Measurements from ENCODE around the gene NUCB1.

Gene NUCB1

GRCh38 chr19:48935864-48936263 lies 35.8 kb downstream of the NUCB1 start:
- no peak for DNase-seq (ENCODE audit: low read depth in 2 of 2)

- no peak for DNase-seq (ENCODE audit: low read depth in 2 of 2)
Measured at GRCh38 chr19:48938256-48938655, 38.1 kb downstream of the NUCB1 start.

DNA sequence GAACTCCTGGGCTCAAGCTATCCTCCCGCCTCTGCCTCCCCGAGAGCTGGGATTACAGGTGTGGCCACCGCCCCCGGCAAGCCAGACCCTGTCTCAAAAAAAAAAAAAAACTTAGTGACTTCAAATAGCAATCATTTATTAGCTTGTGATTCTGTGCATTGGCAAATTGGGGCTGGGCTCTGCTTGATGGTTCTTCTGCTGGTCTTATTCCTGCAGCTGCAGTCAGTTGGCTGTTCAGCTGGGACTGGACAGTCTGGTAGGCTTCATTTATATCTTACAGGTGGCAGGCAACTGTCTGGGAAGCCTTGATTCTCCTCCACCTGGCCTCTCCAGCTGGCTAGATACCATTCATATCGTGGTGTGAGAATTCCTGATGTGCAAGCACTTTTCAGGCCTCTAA lies 40.8 kb downstream of the NUCB1 start:
- no peak for DNase-seq (ENCODE audit: low read depth in 2 of 2)

DNA sequence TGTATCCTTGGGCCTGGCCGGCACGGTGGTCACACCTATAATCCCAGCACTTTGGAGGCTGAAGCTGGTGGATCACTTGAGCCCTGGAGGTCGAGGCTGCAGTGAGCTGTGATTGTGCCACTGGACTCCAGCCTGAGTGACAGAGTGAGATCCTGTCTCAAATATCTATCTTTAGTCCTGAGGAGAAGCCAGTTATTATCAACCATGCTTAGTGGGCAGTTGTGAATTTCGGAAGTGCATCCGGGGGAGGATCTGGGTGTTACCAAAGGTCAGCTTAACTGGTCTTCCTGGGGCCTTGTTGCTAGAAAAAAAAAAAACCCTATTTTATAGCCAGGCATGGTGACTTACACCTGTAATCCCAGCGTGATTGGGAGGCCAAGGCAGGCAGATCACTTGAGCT lies 43.0 kb downstream of the NUCB1 start:
- no peak for DNase-seq (ENCODE audit: low read depth in 2 of 2)

DNA sequence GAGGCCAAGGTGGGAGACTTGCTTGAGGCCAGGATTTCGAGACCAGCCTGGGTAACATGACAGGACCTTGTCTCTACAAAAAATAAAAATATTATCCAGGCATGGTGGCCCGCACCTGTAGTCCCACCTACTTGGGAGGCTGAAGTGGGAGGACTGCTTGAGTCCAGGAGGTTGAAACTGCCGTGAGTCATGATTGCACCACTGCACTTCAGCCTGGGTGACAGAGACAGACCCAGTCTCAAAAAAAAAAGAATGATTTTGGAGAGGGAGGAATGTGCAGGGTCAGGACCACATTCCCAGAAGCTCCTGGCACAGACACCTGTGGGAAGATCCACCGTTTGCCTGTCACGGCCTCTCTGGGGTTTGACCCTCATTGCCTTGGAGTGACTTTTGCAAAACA lies 45.3 kb downstream of the NUCB1 start:
- DNase-seq (ENCODE audit: low read depth in 2 of 2) = no peak

DNA sequence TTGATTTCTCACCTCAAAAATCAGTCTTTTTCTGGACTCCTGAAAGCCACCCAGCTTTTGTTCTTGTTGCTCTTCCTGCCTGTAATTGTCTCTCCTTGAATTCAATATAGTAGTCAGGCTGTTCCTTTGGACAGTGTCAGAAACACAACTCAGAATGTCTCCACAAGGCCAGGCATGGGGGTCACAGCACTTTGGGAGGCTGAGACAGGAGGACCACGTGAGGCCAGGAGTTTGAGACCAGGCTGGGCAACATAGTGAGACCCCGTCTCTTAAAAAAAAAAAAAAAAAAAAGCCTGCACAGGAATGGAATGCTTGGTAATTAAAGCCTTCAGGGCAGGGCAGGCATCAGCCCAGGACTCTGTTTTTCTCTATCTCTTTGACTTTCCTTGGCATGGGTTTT lies 45.7 kb downstream of the NUCB1 start:
- DNase-seq (ENCODE audit: low read depth in 2 of 2) = no peak

DNA sequence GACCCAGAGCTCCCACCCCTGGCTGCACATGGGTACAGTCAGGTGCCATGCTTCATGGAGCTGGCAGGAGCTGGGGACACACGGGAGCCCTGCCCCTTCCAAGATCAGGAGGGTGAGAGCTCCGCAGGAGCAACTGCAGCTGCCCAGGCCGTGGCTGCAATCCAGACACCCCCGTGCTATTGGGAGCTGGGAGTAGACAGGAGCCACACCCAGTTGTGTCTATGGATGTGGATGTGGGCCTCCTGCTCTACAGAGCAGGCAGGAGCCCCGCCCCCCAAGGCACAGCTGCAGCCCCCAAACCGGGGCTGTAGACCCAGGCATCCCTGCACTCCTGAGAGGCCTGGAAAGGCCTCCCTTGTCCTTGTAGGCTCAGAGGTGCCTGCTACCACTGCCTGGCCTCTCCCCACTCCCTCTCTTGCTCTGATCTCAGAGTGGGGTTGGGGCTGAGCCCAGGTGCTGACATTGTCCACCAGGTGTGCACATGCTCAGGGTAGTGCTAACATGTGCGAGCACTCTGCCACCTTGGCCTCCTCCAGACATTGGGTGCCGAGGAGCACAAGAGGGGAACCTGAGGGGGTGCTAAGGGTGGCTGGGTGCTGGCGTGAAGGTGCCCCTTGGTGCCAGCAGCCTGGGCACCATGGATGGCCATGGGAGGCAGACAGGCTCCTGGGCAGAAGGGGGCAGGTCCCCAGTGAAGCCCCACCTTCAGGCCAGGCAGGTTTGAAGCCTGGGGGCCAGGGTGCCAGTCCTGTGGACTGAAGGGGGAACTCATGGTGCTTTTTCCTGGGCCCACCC lies 46.5 kb downstream of the NUCB1 start:
- DNase-seq (ENCODE audit: low read depth in 2 of 2) = no peak

DNA sequence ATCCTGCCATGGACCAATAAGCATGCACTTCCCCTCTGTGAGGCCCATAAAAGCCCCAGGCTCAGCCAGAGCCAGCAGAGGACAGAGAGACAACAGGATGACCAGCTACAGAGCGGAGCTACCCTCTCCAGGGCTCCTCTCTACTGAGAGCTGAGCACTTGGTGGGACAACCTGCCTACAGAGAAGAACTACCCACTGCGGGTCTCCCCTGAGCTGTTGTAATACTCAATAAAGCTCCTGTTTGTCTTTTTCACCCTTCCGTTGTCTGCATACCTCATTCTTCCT lies 47.1 kb downstream of the NUCB1 start:
- no peak for DNase-seq (ENCODE audit: low read depth in 2 of 2)

DNA sequence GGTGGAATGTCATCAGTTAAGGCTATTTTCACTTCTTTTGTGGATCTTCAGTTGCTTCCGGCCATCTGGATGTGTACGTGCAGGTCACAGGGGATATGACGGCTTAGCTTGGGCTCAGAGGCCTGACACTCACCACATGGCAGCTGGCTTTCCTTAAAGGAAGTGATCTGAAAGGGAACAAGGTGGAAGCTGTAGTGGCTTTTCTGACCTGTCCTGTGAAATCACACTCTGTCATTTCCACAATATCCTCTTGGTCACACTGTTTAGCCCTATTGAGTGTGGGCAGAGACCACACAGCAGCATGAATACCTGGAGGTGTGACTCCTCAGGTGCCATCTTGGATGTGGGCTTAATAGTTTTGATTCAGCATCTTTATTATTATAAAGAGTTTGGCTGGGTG lies 50.0 kb downstream of the NUCB1 start:
- no peak for DNase-seq (ENCODE audit: low read depth in 2 of 2)

- DNase-seq (ENCODE audit: low read depth in 2 of 2) = no peak
Measured at GRCh38 chr19:48950830-48951519, 50.9 kb downstream of the NUCB1 start.

- DNase-seq (ENCODE audit: low read depth in 2 of 2) = no peak
Measured at GRCh38 chr19:48953141-48953540, 53.0 kb downstream of the NUCB1 start.

DNA sequence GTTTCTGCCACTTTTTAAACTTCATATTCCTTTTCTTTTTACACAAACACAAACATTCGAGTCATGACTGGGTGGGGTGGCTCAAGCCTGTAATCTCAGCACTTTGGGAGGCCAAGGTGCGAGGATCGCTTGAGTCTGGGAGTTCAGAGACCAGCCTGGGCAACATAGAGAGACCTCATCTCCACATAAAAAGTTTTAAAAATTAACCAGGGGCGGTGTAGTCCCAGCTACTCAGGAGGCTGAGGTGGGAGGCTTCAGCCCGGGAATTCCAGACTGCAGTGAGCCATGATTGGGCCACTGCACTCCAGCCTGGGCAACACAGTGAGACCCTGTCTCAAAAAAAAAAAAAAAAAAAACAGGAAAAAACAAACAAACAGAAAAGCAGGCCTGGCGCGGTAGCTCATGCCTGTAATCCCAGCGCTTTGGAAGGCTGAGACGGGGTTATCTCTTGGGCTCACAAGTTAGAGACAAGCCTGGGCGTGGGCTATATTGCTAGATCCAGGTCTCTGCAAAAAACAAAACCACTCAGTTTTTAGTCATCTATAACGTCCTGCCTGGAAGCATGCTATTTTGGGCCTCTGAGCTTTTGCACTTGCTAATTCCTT lies 54.0 kb downstream of the NUCB1 start:
- no peak for DNase-seq (ENCODE audit: low read depth in 2 of 2)

GRCh38 chr19:48954595-48955307 lies 54.6 kb downstream of the NUCB1 start, which contains the start of gene BAX:
Gene BAX, plus strand, starts transcription at chr19:48954875. Its CDS starts 54 bp downstream, at chr19:48954929.
- DNase-seq (ENCODE audit: low read depth in 2 of 2) = peak; percentile 73 to 85

DNA sequence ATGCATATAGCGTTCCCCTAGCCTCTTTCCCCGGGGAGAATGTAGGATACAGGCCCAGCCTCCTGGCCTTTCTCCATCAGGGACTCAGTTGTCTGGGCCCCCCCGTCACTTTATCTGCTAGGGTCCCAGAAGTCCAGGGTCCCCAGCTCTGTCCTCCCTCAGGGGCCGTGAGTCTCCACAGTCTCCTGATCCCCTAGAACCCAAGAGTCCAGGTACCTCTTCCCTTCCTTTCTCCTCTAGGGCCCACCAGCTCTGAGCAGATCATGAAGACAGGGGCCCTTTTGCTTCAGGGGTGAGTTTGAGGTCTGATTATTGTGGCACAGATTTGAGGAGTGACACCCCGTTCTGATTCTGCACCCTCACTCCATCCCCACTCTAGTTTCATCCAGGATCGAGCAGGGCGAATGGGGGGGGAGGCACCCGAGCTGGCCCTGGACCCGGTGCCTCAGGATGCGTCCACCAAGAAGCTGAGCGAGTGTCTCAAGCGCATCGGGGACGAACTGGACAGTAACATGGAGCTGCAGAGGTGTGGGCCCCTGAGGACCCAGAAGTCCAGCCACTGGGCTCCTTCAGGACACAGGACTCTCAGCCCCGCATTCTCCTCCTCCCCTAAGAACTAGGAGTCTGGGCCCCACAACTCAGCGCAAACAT lies 55.3 kb downstream of the NUCB1 start:
- no peak for DNase-seq (ENCODE audit: low read depth in 2 of 2)

DNA sequence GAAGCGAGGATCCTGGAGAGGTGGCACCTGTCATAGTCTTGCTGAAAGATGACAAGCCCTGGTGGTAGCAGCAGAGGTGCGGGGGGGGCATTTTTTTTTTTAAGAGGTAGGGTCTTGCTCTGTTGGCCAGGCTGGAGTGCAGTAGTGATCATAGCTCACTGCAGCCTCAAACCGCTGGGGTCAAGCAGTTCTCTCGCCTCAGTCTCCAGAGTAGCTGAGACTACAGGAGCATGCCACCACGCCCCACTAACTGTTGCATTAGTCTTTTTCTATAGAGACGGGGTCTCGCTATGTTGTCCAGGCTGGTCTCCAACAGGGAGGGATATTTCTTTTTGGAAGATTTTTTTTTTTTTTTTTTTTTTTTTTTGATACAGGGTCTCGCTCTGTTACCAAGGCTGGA lies 57.9 kb downstream of the NUCB1 start:
- no peak for DNase-seq (ENCODE audit: low read depth in 2 of 2)

GRCh38 chr19:48959341-48960239 lies 59.5 kb downstream of the NUCB1 start:
- DNase-seq (ENCODE audit: low read depth in 2 of 2) = no peak

DNA sequence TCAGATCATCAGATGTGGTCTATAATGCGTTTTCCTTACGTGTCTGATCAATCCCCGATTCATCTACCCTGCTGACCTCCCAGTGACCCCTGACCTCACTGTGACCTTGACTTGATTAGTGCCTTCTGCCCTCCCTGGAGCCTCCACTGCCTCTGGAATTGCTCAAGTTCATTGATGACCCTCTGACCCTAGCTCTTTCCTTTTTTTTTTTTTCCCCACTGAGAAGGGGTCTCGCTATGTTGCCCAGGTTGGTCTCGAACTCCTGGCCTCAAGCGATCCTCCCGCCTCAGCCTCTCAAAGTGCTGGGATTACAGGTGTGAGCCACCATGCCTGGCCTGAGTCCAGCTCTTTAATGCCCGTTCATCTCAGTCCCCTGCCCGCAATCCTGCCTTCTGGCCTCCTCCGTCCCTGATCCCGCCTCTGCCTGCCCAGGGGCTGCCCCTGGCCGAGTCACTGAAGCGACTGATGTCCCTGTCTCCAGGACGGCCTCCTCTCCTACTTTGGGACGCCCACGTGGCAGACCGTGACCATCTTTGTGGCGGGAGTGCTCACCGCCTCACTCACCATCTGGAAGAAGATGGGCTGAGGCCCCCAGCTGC lies 61.0 kb downstream of the NUCB1 start:
- DNase-seq (ENCODE audit: low read depth in 2 of 2) = no peak

GRCh38 chr19:48961673-48962028 lies 61.5 kb downstream of the NUCB1 start:
- no peak for DNase-seq (ENCODE audit: low read depth in 2 of 2)

- peak in 1 of 2 donors; percentile 33 for DNase-seq (ENCODE audit: low read depth in 2 of 2)
Measured at GRCh38 chr19:48962029-48962848, 62.1 kb downstream of the NUCB1 start.

- DNase-seq (ENCODE audit: low read depth in 2 of 2) = no peak
Measured at GRCh38 chr19:48962849-48963165, 62.7 kb downstream of the NUCB1 start.
